ENCODE results near the gene TEX26.

GRCh38 chr13:30900436-30900835 lies 32.0 kb upstream of the TEX26 start:
- TF ChIP-seq CTCF (IDR thresholded peaks at IDR 0.05; ENCODE audit: poor library complexity, severe bottlenecking) (no peak), EZH2 (IDR thresholded peaks at IDR 0.05; ENCODE audit: borderline replicate concordance, insufficient read depth, low read length, poor library complexity, severe bottlenecking) (no peak), EP300 (conservative IDR thresholded peaks at IDR 0.05; ENCODE audit: poor library complexity, severe bottlenecking) (no peak), SMC3 (conservative IDR thresholded peaks at IDR 0.05; ENCODE audit: poor library complexity) (no peak), POLR2AphosphoS5 (IDR thresholded peaks at IDR 0.05) (no peak), REST (IDR thresholded peaks at IDR 0.05; ENCODE audit: borderline replicate concordance) (no peak), MXI1 (conservative IDR thresholded peaks at IDR 0.05; ENCODE audit: poor library complexity, severe bottlenecking) (no peak), TAF1 (IDR thresholded peaks at IDR 0.05; ENCODE audit: low read depth) (no peak)
